HTR-8/SVneo (cell line): ENCODE measurements around the gene PCNT.
"Not testable (repeated sequence)": the region's sequence is repeated elsewhere in the genome, so short reads cannot be mapped to it uniquely, and the experiment has no call there.

Experiments used
- DNase-seq: peaks from one replicate; pipeline ENCODE4 v3.0.0; 2011; ENCODE audit warnings: low spot score, mixed read lengths; ENCODE audit not compliant: insufficient read length
- FAIRE-seq: peaks from 2 replicates; lab custom pipeline; 2011; peaks lifted over from hg19 to GRCh38; lab: Jason Lieb, UNC

PCNT gene

DNA sequence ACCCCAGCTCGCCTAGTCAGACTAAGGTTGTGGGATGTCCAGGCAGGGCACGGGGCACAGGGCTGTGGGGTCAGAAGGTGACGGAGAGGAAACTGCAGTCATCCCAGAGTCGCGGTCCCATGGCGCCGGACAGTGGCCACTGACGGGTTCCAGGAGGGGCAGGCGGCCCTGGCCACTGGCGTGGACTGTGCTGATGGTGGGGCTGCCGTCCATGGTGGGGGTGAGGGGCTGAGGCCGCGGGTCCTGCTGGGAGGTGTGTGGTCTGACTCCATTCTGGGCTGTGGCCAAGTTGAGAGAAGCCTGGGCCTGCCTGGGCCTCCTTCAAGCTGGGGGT, 32.0 kb downstream of the PCNT start:
- DNase-seq: no peak
- FAIRE-seq: no peak

DNA sequence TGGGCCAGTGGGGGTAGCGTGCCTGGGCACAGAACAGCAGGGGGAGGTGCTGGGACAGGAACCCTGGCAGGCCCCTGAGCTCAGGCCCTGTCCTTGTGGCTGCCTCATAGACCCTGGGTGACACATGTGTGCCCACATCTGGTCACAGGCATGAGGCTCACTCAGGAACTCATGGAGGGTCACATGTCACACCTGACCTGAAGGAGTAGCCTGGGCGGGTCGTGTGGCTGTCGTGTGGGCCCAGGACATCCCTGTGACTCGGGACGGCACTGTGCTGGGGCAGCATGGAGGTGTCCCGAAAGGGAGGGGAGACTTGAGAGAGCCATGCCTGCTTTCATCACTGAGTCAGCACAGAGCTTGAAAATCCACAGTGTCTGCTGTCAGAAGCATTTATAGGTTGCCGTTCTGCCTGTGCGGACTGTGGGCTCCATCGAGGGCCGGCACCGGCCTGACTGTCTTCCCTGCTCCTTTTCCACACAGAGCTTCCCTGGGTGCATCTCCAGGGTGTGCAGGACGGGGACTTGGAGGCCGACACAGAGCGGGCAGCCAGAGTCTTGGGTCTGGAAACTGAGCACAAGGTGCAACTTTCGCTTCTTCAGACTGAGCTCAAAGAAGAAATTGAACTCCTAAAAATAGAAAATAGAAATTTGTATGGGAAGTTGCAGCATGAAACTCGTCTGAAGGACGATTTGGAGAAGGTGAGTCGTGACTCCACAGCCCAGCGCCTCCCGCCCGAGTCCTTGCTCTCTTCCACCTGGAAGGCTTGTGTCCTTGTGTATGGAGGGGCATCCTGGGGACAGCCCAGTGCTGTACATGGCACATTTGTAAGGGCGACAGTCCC, 32.8 kb downstream of the PCNT start:
- no peak for FAIRE-seq
- DNase-seq: no peak

DNA sequence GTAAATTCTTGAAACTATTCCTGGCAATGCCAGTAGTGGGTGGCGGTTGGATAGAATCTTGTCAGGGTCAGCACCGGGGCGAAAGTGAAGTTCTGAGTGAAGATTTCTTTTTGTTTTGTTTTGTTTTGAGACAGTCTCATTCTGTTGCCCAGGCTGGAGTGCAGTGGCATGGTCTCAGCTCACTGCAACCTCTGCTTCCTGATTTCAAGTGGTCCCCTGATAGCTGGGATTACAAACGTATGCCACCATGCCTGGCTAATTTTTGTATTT, 33.3 kb downstream of the PCNT start:
- FAIRE-seq (no peak), DNase-seq (no peak)

DNA sequence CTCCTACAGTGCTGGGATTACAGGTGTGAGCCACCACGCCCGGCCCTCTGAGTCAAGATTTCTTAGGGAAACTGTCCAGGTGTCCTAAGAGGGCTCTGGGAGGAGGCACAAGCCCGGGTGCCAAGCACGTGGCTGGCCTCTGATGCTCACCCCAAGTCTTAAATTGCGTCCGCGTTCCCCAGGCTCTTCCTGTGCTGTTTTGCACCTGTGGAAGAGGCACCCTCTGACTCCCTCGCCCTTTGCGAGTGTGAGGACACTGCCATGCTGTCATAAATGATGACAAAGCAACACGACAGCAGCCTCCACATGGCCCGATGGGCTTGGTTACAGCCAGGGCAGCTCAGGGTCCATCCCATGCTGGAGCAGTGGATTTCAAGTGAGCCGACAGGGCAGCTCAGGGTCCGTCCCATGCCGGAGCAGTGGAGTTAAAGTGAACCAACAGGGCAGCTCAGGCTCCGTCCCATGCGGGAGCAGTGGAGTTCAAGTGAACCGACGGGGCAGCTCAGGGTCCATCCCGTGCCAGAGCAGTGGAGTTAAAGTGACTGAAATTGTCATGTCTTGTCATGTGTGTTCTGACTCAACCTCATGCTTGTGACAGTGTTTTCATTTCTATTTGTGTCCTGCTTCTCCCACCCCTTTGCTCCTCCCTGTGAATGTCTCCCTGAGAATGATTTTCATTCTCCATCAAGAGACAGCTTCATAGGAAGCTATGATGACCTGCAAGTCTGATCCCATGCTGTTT, 33.9 kb downstream of the PCNT start:
- FAIRE-seq: peak; percentile 33
- no peak for DNase-seq

DNA sequence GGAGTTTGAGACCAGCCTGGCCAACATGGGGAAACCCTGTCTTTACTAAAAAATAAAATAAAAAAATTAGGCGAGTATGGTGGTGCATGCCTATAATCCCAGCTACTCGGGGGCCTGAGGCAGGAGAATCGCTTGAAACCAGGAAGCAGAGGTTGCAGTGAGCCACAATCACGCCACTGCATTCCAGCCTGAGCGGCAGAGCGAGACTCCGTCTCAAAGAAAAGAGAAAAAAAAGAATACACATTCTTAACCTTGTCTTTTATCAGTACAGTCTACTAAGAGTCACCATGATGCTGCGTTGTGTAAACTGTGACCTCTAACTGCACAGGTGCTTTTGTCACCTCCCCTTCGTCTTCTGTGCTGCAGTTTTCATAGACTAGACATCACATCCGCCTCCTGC, 37.2 kb downstream of the PCNT start:
- FAIRE-seq: no peak

DNA sequence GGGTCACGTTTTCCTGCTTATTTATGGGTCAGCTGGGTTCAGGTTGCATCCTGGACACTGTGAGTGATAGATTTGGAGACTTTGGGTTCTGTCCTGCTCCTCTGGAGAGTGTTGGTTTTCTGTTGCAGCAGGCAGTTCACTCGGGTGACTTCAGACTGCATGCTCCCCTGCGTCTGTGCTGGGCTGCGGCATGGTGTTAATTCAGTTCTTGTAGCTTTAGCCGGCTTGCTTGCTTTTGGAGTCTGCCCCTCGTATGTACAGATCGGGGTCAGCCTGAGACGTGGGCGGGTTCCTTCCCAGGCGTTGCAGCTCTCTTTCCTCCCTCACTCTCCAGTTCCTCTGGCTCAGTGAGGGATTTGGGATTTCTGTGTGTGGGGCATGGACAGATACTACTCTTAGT, 38.0 kb downstream of the PCNT start:
- FAIRE-seq: no peak
- DNase-seq: no peak

More for the DNA sequence above, 37.2 kb downstream of the PCNT start:
- DNase-seq: no peak

DNA sequence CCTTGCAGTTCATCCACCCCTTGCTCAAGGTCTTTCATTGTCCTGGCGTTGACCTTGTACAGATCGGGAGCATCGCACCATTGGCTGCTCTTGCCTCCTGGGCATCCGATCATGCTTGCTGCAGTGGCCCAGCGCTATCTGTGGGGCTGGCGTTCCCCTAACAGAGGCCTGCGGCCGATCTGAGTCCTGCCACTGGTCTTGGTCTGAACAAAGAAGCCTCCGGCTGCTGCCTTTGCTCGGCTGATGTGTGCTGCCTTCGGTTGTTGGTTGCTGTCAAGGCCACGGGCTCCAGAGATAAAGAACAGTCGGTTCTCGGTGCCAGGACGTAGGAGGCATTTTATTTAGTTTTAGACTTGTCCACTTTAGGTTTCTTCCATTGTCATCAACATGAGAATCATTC, 39.0 kb downstream of the PCNT start:
- no peak for FAIRE-seq
- DNase-seq: no peak

DNA sequence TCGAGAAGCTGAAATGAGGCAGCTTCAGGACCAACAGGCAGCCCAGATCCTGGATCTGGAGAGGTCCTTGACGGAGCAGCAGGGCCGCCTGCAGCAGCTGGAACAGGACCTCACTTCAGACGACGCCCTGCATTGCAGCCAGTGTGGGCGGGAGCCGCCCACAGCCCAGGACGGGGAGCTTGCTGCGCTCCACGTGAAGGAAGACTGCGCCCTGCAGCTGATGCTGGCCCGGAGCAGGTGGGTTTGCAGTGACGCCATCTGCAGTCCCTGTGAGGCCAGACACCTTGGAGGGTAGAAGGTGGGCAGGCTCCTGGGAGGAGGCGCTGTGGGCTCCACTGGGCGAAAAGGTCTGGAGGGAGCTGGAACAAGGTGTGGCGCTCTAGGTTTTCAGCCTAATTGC, 39.7 kb downstream of the PCNT start:
- FAIRE-seq (no peak), DNase-seq (no peak)

DNA sequence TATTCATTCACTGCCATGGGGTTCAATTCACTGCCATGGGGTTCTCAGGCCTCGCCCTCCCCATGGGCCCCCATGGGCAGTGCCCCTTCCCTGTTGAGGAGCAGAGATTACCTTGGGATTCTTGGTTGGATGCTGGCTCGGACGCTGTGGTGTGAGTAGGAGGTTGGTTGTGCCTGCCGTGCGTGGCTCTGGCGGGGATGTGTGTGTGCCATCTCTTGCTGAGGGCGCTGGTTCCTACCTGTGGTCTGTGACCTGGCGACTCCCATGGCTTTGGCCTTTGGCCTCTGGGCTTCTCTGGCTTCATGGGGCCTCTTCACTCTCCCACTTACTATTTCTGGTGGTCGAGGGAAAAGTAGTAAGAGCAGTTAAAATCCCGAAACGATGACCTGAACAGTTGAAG, 42.1 kb downstream of the PCNT start:
- DNase-seq: no peak
- FAIRE-seq: no peak

DNA sequence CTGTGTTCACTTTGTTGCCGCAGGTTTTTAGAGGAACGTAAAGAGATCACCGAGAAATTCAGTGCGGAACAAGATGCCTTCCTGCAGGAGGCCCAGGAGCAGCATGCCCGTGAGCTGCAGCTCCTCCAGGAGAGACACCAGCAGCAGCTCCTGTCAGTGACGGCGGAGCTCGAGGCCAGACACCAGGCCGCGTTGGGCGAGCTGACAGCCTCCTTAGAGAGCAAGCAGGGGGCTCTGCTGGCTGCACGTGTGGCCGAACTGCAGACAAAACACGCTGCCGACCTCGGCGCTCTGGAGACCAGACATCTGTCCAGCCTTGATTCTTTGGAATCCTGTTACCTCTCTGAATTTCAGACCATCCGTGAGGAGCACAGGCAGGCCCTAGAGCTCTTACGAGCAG, 42.6 kb downstream of the PCNT start:
- DNase-seq: no peak
- no peak for FAIRE-seq

DNA sequence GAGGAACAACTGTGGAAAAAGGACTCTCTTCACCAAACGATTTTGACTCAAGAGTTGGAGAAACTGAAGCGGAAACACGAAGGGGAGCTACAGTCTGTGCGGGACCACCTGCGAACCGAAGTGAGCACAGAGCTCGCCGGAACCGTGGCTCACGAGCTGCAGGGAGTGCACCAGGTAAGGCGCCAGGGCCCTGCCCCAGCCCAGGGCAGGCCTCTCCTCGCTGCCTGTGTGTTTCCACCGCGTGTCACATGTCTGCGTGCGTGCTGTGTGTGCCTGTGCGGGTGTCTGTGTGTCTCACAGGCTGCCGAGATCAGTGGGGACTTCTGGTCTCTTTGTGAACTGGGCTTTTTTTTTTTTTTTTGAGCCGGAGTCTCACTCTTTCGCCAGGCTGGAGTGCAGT, 43.0 kb downstream of the PCNT start:
- DNase-seq (no peak), FAIRE-seq (no peak)

DNA sequence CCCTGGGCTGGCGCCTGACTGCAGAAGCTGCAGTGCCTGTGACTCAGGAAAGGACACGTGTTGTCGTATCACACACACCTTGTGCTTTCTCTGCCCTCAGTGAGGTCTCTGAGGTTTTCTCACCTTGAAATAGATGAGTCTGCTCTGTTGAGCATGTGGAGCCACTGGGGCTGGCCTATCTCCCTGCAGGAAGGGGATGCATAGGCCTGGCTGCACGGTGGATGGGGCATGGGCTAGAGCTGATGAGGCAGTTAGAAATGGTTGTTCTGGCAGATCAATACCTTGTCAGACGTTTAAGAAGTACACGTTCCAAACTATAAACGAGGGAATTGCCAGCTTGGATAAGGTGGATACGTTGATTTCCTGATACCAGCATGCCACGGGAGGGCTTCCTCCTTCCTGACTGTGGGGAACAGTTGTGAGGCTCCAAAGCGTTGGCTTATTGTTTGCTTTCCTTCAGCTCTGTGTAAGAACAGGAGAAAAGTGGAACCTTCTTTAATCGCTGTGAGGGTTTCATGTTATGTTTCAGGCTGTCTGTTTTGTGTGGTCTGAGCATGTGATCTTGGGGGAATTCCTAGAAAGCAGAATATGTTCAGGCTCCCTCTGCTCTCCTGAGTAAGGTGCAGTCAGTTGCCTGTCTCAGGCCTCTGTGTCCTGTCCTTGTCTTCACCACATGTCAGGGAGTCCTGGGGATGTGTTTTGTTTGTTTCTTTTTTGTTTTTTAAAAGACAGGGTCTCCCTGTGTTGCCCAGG, 44.8 kb downstream of the PCNT start:
- FAIRE-seq: no peak

DNA sequence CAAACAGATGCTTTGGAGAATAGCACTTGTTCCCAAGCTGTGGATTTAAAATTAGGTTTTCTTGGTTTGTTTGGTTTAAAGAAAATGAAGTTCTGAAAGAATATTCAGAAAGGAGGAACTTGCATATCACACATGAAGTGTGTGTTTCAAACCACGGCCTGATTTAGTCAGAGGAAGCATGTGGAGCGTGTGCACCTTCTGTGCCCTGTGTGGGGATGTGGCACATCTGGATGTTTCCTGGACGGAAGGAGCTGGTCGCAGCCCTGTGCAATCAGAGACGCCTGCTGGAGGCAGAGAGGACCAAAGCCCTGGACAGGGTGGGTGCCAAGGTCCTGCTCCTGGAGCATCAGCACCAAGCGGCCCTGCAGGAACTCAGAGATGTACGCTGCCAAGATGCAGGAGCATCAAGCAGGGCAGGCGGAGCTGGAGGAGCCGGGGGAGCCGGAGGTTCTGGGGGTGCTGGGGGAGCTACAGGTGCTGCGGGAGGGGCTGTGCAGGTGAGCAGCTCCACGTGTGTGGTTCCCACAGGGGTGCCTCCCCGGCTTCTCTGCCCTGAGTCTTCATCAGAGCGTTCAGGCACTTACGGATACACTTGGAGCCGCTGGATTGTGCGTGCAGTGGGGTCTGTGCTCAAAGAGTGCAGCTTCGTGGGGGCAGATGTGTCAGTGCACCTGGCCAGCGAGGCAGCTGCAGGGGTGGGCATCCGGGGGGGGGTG, 45.7 kb downstream of the PCNT start:
- no peak for FAIRE-seq
- DNase-seq: no peak

More for the DNA sequence above, 44.8 kb downstream of the PCNT start:
- no peak for DNase-seq

DNA sequence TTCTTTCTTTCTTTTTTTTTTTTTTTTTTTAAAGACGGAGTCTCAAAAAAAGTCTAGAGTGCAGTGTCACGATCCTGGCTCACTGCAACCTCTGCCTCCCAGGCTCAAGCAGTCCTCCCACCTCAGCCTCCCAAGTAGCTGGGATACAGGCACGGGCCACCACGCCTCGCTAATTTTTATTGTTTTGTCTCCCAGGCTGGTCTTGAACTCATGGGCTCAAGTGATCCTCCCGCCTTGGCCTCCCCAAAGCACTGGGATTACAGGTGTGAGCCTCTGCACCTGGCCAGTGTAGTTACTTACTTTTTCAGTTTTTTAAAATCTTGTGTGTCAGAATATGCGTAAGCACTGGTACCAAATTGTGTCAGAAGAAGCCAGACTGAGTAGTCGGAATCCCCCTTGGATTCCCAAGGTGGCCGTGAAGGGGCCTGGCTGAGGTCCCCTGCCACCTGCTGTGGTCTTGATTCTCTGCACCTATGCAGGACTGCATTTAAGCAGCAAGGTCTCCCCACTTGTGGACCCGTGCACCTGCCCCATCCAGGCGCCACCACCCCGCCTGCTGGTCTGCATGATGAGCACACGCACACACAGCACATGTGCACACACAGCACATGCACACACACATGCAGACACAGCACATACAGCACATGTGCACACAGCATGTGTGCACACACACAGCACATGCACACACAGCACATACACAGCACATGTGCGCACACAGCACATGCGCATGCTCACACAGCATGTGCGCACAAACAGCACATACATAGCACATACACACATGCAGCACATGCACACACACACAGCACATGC, 47.5 kb downstream of the PCNT start:
- FAIRE-seq (no peak), DNase-seq (no peak)

DNA sequence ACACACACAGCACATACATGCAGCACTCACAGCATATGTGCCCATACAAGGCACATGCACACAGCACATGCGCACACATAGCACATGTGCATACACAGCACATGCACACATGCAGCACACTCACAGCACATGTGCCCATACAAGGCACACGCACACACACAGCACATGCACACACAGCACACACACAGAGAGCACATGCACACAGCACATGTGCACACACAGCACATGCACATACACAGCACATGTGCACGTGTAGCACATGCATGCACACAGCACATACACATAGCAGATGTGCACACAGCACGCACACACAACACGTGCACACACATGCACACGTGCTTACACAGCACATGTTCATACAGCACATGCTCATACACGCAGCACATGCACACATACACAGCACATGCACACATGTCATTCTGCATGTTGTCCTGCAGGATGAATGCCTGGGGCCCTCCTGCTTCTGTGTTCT, 48.1 kb downstream of the PCNT start:
- FAIRE-seq (peak; percentile 99), DNase-seq (no peak)

DNA sequence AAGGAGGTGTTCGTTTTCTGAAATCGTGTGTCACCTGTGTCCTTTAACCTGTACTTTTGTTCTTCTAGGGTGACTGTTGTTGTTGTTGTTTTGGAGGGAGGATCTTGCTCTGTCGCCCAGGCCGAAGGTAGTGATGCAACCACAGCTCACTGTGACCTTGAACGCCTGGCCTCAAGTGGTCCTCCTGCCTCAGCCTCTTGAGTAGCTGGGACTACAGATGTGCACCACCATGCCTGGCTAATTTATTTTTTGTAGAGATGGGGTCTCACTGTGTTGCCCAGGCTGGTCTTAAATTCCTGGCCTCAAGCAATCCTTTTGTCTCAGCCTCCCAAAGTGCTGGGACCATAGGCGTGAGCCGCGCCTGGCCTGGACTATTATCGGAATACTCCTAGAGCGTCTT, 49.0 kb downstream of the PCNT start:
- DNase-seq, FAIRE-seq: not testable (repeated sequence)

DNA sequence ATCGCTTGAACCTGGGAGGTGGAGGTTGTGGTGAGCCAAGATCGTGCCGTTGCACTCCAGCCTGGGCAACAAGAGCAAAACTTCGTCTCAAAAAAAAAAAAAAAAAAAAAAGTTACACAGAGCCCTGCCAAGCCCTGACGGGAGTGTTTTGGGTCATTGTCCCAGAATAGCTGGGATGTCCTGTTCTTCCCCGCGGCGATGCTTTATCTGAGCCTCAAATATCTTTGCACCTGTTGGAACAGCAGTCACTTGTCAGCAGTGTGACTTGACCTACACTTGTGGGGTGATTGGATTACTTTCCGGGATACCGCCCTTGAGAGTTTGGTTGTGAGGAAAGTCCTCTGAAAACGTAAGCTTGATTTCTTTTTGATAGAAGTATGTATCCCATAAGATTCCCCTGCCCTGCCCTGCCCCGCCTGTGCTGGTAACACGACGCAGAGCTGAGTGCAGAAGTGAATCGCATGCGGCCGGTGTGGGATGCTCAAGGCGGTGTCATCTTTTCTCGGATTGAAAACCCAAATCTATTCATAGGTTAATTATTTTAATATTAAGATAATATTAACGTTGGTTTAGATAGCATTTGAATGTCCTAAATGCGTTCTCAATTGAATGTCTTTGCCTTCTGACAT, 50.9 kb downstream of the PCNT start:
- DNase-seq (no peak), FAIRE-seq (no peak)

DNA sequence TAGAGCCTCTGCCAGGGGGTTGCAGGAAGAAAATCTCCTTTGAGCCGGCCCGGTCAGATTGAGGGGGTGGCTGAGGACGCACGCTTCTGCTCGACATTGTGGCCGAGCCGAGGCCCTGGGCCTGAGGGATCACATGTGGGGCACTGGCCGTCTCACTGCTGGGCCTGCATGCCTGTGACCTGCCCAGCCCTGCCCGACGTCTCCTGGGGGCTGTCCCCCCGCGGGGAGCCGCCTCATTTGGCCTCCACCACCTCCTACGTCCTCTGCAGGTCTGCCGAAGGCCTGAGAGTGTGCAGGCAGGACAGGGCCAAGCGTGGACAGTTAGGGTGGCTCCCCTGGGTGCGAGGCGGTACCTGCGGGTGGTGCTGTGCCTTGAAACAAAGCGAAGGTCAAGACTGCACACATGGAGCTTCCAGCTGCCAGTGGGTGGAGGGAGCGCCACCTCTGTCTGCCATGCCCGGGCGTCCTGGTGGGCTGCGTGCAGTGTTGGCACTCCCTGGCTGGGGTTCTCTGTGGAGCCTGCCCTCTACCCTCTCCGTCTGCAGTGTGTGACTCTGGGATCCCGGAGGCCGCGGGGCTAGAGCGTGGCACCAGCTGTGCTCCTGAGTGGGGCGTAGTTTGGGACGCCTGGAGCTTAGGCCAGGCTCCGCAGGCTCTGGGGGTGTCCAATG, 51.7 kb downstream of the PCNT start:
- DNase-seq (no peak), FAIRE-seq (no peak)

DNA sequence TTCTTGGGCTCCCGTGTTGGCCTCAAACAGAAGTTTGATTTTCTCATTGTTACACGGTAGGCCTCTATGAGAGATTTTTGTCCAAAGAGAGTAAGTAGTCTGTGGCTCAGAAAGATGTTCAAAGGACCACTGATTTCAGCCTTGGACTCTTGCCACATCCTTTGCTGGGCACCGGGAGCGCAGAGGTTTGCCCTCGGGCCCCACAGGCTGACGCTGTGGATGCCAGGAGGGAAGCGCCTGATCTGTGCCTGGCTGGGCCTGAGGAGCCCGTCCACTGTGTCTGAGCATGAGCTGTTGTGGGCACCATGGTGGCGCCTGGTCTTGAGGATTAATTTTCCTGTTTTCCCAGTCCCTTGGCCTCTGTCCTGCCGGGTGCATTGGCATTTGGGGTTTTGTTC, 52.3 kb downstream of the PCNT start:
- no peak for FAIRE-seq

More for the DNA sequence above, 52.3 kb downstream of the PCNT start:
- DNase-seq: no peak
